H1 (cell line): Measurements from ENCODE around the gene AGR2. TPM values are rescaled to one million over a fixed set of nuclear protein-coding genes. Genes with fewer than 3 reads are reported as not detected.

ENCODE experiments used
- CTCF ChIA-PET: fragments of 300-600 bp; sonication (Branson Sonifier 250); formaldehyde crosslinking; loops from one replicate; lab custom pipeline; 2021; ENCODE audit not compliant: partially characterized antibody; lab: Charles Lee
- POLR2A ChIA-PET: fragments of 300-600 bp; sonication (Branson Sonifier 250); formaldehyde crosslinking; loops from one replicate; lab custom pipeline; 2021; ENCODE audit warnings: inconsistent platforms; ENCODE audit not compliant: partially characterized antibody; lab: Charles Lee
- DNase-seq, 2 experiments: peaks; one replicate each; pipeline versions ENCODE4 v3.0.0 to v3.0.0-alpha.2; 2010 to 2022; ENCODE audit warnings: low spot score in 2 of 2, low read depth in 1 of 2, mixed read lengths in 1 of 2
- FAIRE-seq: peaks from 2 replicates; lab custom pipeline; 2011; peaks lifted over from hg19 to GRCh38; lab: Jason Lieb, UNC
- H2AFZ ChIP-seq: 2 replicates; pipeline ENCODE4 v1.8.1; 2012; ENCODE audit warnings: low read length, inconsistent platforms
- H2AK5ac ChIP-seq: 2 replicates; pipeline ENCODE4 v1.6.1; 2013; ENCODE audit warnings: low read depth, low read length
- H2BK120ac ChIP-seq: replicated peaks from 2 replicates; pipeline ENCODE3; 2013; ENCODE audit warnings: low read depth, low read length, inconsistent platforms
- H2BK12ac ChIP-seq: 2 replicates; pipeline ENCODE4 v1.6.1; 2013; ENCODE audit warnings: low read depth, low read length
- H2BK15ac ChIP-seq: 2 replicates; pipeline ENCODE4 v1.6.1; 2013; ENCODE audit warnings: low read length
- H2BK20ac ChIP-seq: 2 replicates; pipeline ENCODE4 v1.6.1; 2013; ENCODE audit warnings: low read length
- H2BK5ac ChIP-seq: 2 replicates; pipeline ENCODE4 v1.6.1; 2013; ENCODE audit warnings: low read depth, low read length
- H3K14ac ChIP-seq: 2 replicates; pipeline ENCODE4 v1.6.1; 2013; ENCODE audit warnings: inconsistent platforms; ENCODE audit not compliant: insufficient read length
- H3K18ac ChIP-seq: 2 replicates; pipeline ENCODE4 v1.6.1; 2013; ENCODE audit warnings: low read length; ENCODE audit errors: extremely low read depth
- H3K23ac ChIP-seq: 2 replicates; pipeline ENCODE4 v1.6.1; 2013; ENCODE audit warnings: inconsistent platforms; ENCODE audit not compliant: insufficient read length
- H3K23me2 ChIP-seq: 2 replicates; pipeline ENCODE4 v1.6.1; 2013; ENCODE audit warnings: low read depth, low read length
- H3K27ac ChIP-seq: 2 replicates; pipeline ENCODE4 v1.6.1; 2011; ENCODE audit warnings: low read depth, low read length, inconsistent platforms
- H3K27me3 ChIP-seq, 4 experiments: replicated peaks in 1 of 4; 1 replicate in 1 of 4; 2 replicates in 3 of 4; pipeline versions ENCODE4 v1.6.1 to v1.8.1; 2011 to 2013; ENCODE audit warnings: low read length in 3 of 4, mild to moderate bottlenecking in 3 of 4, inconsistent platforms in 2 of 4, mixed read lengths in 2 of 4, moderate library complexity in 1 of 4; ENCODE audit not compliant: control insufficient read depth in 3 of 4, insufficient read depth in 3 of 4; ENCODE audit errors: extremely low read depth in 1 of 4
- H3K36me3 ChIP-seq, 4 experiments: 2 replicates each; pipeline versions ENCODE4 v1.6.1 to v1.8.1; 2011 to 2013; ENCODE audit warnings: mild to moderate bottlenecking in 4 of 4, low read length in 3 of 4, moderate library complexity in 2 of 4, control low read depth in 1 of 4, inconsistent platforms in 1 of 4; ENCODE audit not compliant: insufficient read depth in 4 of 4, control insufficient read depth in 2 of 4
- H3K4ac ChIP-seq: replicated peaks from 2 replicates; pipeline ENCODE3; 2013; ENCODE audit warnings: low read length, low read depth, mixed read lengths, inconsistent platforms; ENCODE audit not compliant: insufficient read length
- H3K4me1 ChIP-seq, 4 experiments: replicated peaks in 1 of 4; 1 replicate in 1 of 4; 2 replicates in 3 of 4; pipeline versions ENCODE4 v1.6.1 to v1.8.1; 2011 to 2013; ENCODE audit warnings: low read length in 3 of 4, inconsistent platforms in 2 of 4, mixed read lengths in 1 of 4; ENCODE audit not compliant: insufficient read depth in 4 of 4, control insufficient read depth in 3 of 4
- H3K4me2 ChIP-seq, 2 experiments: 2 replicates each; pipeline versions ENCODE4 v1.6.1 to v1.8.1; 2011 to 2013; ENCODE audit warnings: low read depth in 2 of 2, low read length in 2 of 2, control low read depth in 1 of 2, inconsistent platforms in 1 of 2, mild to moderate bottlenecking in 1 of 2; ENCODE audit not compliant: insufficient read depth in 1 of 2
- H3K4me3 ChIP-seq, 4 experiments: fragments of 200-600, 300-600 bp in 1 of 4; sonication (generic), shearing (Covaris generic), sonication (Bioruptor Twin) in 1 of 4; 2 replicates each; pipeline versions ENCODE4 v1.5.1 to v1.8.1; 2011 to 2016; ENCODE audit warnings: low read length in 4 of 4, low read depth in 3 of 4, control low read depth in 2 of 4, inconsistent platforms in 2 of 4, mild to moderate bottlenecking in 2 of 4, mixed read lengths in 1 of 4, moderate library complexity in 1 of 4; ENCODE audit not compliant: insufficient read depth in 2 of 4; ENCODE audit errors: extremely low read depth in 1 of 4
- H3K56ac ChIP-seq: replicated peaks from 2 replicates; pipeline ENCODE3; 2013; ENCODE audit warnings: low read depth, mild to moderate bottlenecking, mixed read lengths, low read length, inconsistent platforms; ENCODE audit not compliant: insufficient read length
- H3K79me1 ChIP-seq: 2 replicates; pipeline ENCODE4 v1.6.1; 2013; ENCODE audit warnings: low read depth, low read length, control low read depth
- H3K79me2 ChIP-seq, 2 experiments: 2 replicates each; pipeline versions ENCODE4 v1.6.1 to v1.8.1; 2012 to 2013; ENCODE audit warnings: low read length in 2 of 2, mild to moderate bottlenecking in 2 of 2, inconsistent platforms in 1 of 2; ENCODE audit not compliant: insufficient read depth in 2 of 2, control insufficient read depth in 1 of 2
- H3K9ac ChIP-seq, 4 experiments: replicated peaks in 1 of 4; 1 replicate in 1 of 4; 2 replicates in 3 of 4; pipeline versions ENCODE4 v1.6.1 to v1.8.1; 2011 to 2013; ENCODE audit warnings: low read depth in 3 of 4, low read length in 3 of 4, control low read depth in 2 of 4, mild to moderate bottlenecking in 2 of 4, moderate library complexity in 2 of 4, inconsistent platforms in 1 of 4; ENCODE audit errors: extremely low read depth in 1 of 4
- H3K9me3 ChIP-seq, 2 experiments: 2 replicates each; pipeline versions ENCODE4 v1.6.1 to v1.8.1; 2012 to 2013; ENCODE audit warnings: mild to moderate bottlenecking in 2 of 2, moderate library complexity in 2 of 2, control low read depth in 1 of 2, inconsistent platforms in 1 of 2, low read depth in 1 of 2, low read length in 1 of 2, mixed read lengths in 1 of 2; ENCODE audit not compliant: insufficient read depth in 2 of 2
- H4K20me1 ChIP-seq, 2 experiments: replicated peaks in 1 of 2; 2 replicates each; pipeline versions ENCODE3 to v1.8.1; 2011 to 2013; ENCODE audit warnings: inconsistent platforms in 2 of 2, low read length in 2 of 2, mild to moderate bottlenecking in 1 of 2; ENCODE audit not compliant: insufficient read depth in 2 of 2, control insufficient read depth in 1 of 2
- H4K5ac ChIP-seq: 2 replicates; pipeline ENCODE4 v1.6.1; 2013; ENCODE audit warnings: low read length, low read depth, mixed read lengths, inconsistent platforms; ENCODE audit not compliant: insufficient read length
- H4K8ac ChIP-seq: 2 replicates; pipeline ENCODE4 v1.8.0; 2013; ENCODE audit warnings: mild to moderate bottlenecking, moderate library complexity, low read length, inconsistent platforms; ENCODE audit not compliant: insufficient read depth; ENCODE audit errors: extremely low read depth
- H4K91ac ChIP-seq: replicated peaks from 2 replicates; pipeline ENCODE3; 2013; ENCODE audit warnings: low read length, mixed read lengths, inconsistent platforms; ENCODE audit not compliant: insufficient read length
- BACH1 ChIP-seq: IDR thresholded peaks from 2 replicates; pipeline ENCODE4 v1.6.1; 2012; ENCODE audit warnings: low read length, improper control_type of control experiment
- CTBP2 ChIP-seq: IDR thresholded peaks from 2 replicates; pipeline ENCODE4 v1.7.0; 2011; ENCODE audit warnings: borderline replicate concordance, mild to moderate bottlenecking, moderate library complexity, mixed read lengths, low read length; ENCODE audit not compliant: insufficient read depth, insufficient read length
- E2F6 ChIP-seq: IDR thresholded peaks from 2 replicates; pipeline ENCODE4 v1.6.1; 2012; ENCODE audit warnings: inconsistent platforms
- EP300 ChIP-seq, 2 experiments: IDR thresholded peaks; 1 replicate in 1 of 2; 2 replicates in 1 of 2; pipeline ENCODE4 v1.6.1; 2011 to 2012; ENCODE audit warnings: low read depth in 2 of 2, low read length in 2 of 2, mild to moderate bottlenecking in 2 of 2, borderline replicate concordance in 1 of 2, inconsistent platforms in 1 of 2, moderate library complexity in 1 of 2
- GABPA ChIP-seq: IDR thresholded peaks from 2 replicates; pipeline ENCODE4 v1.6.1; 2011; ENCODE audit warnings: mild to moderate bottlenecking, low read length, moderate library complexity, borderline replicate concordance; ENCODE audit not compliant: insufficient read depth
- KDM4A ChIP-seq: IDR thresholded peaks from one replicate; pipeline ENCODE4 v1.7.1; 2012; ENCODE audit warnings: low read depth, mild to moderate bottlenecking, moderate library complexity, low read length, inconsistent platforms; ENCODE audit not compliant: severe bottlenecking
- KDM5A ChIP-seq: fragments of 200-600 bp; IDR thresholded peaks from 2 replicates; pipeline ENCODE4 v1.7.1; 2012; ENCODE audit warnings: mild to moderate bottlenecking, low read length, inconsistent platforms, mixed read lengths
- NRF1 ChIP-seq: IDR thresholded peaks from 2 replicates; pipeline ENCODE4 v1.6.1; 2011; ENCODE audit warnings: mild to moderate bottlenecking, low read depth, low read length, improper control_type of control experiment
- RAD21 ChIP-seq, 2 experiments: IDR thresholded peaks in 1 of 2; conservative IDR thresholded peaks in 1 of 2; 2 replicates each; pipeline ENCODE4 v1.6.1; 2011; ENCODE audit warnings: low read depth in 2 of 2, low read length in 2 of 2, improper control_type of control experiment in 1 of 2, inconsistent platforms in 1 of 2, mild to moderate bottlenecking in 1 of 2, moderate library complexity in 1 of 2
- RFX5 ChIP-seq: IDR thresholded peaks from 2 replicates; pipeline ENCODE4 v1.6.1; 2011; ENCODE audit warnings: low read depth, low read length, improper control_type of control experiment, borderline replicate concordance
- RNF2 ChIP-seq: fragments of 200-900, 300-1000 bp; sonication (generic); IDR thresholded peaks from 2 replicates; pipeline ENCODE4 v1.7.1; 2016; ENCODE audit warnings: borderline replicate concordance, low read depth, mild to moderate bottlenecking, antibody characterized with exemption, low read length; ENCODE audit not compliant: poor library complexity, severe bottlenecking; ENCODE audit errors: missing control alignments
- TAF1 ChIP-seq: IDR thresholded peaks from 2 replicates; pipeline ENCODE4 v1.6.1; 2011; ENCODE audit warnings: mild to moderate bottlenecking, low read depth, low read length
- WGBS, 2 experiments: shearing (Covaris generic) in 1 of 2; methylation state at CpG; one replicate each; pipeline versions ENCODE4 v1.1.6 to v1.1.7; 2013 to 2015; ENCODE audit warnings: low lambda C conversion rate in 2 of 2, mixed read lengths in 2 of 2, inconsistent platforms in 1 of 2, low coverage in 1 of 2, missing lambda C conversion rate in 1 of 2; ENCODE audit not compliant: insufficient replicate concordance in 2 of 2, insufficient coverage in 1 of 2, insufficient read length in 1 of 2; ENCODE audit errors: extremely low coverage in 1 of 2, missing lambda C conversion rate in 1 of 2; 5-methylcytosine and 5-hydroxymethylcytosine counted together
- polyA plus RNA-seq, 7 experiments: library from polyadenylated mRNA; depleted of rRNA in 3 of 7; stranded (reverse) in 5 of 7; unstranded in 2 of 7; fragments of >200 nt in 5 of 7; fragments of 200-250 nt in 2 of 7; gene quantifications; 1 replicate in 5 of 7; 2 replicates in 1 of 7; 4 replicates in 1 of 7; pipeline versions ENCODE4 v1.2.1 to v1.2.3, GENCODE V29; 2011 to 2013; ENCODE audit warnings: missing spikeins in 2 of 7, mixed read lengths in 2 of 7
- total RNA-seq: library from RNA; stranded (reverse); fragmentation: NEBNext Ultra II Directional; extraction: Animal tissue kit (Norgen Biotek cat#: 25700); gene quantifications from 2 replicates; pipeline ENCODE4 v1.2.1, GENCODE V29; 2021

Gene AGR2
- total and polyA plus RNA-seq, 2 of the 8 experiments (the other 6 are each of a cell fraction or from before 2014, with no cell fraction given), result not detected

GRCh38 chr7:16822029-16822428 lies 17.2 kb upstream of the AGR2 start:
- Histone ChIP-seq H3K27me3 (no peaks in the 10 kb centered on the region), H2AK5ac (no peak overlapping the region), H2BK20ac (no peak overlapping the region), H3K4me1 (no peaks in the 10 kb centered on the region), H3K4ac (no peak overlapping the region), H3K14ac (no peak overlapping the region), H3K23me2 (no peaks in the 10 kb centered on the region), H3K56ac (no peak overlapping the region), H4K91ac (no peak overlapping the region), H3K79me2 (no peaks in the 10 kb centered on the region), H2BK120ac (no peak overlapping the region), H4K20me1 (no peaks in the 10 kb centered on the region), H3K4me2 (no peak overlapping the region), H3K27ac (no peak overlapping the region), H3K79me1 (no peaks in the 10 kb centered on the region), H4K8ac (no peak overlapping the region), H3K18ac (no peak overlapping the region), H2BK15ac (no peak overlapping the region), H3K9ac (no peak overlapping the region), H2AFZ (no peak overlapping the region), H3K9me3 (no peaks in the 10 kb centered on the region), H3K36me3 (no peaks in the 10 kb centered on the region), H3K23ac (no peak overlapping the region), H2BK5ac (no peak overlapping the region), H4K5ac (no peak overlapping the region), H2BK12ac (no peak overlapping the region), H3K4me3 (no peak overlapping the region)
- DNase-seq (no peak), FAIRE-seq (no peak)
- 77% methylated on average over 3 of the region's 3 CpGs; no CpG with 5 or more reads in 1 of the 2 experiments for whole genome bisulfite sequencing, 2 experiments
- ChIA-PET CTCF (interaction anchor here (1.1 kb wide), 1 partner anchor 729 kb away, joined by 3 read pairs; no protein-coding TSS in a partner anchor), POLR2A (no interaction called here)
- no peak for TF ChIP-seq CTBP2
- TF ChIP-seq E2F6, result no peak
- no peak for TF ChIP-seq BACH1
- TF ChIP-seq RAD21 (IDR thresholded peaks at IDR 0.05 in 1 of 2, conservative IDR thresholded peaks at IDR 0.05 in 1 of 2; ENCODE audit: low read depth in 2 of 2, low read length in 2 of 2), result no peak
- TF ChIP-seq NRF1, result no peak
- TF ChIP-seq TAF1, result no peak
- no peak for TF ChIP-seq GABPA
- no peak for TF ChIP-seq KDM5A
- no peak for TF ChIP-seq EP300 (IDR thresholded peaks at IDR 0.05; ENCODE audit: borderline replicate concordance in 1 of 2, low read depth in 2 of 2, low read length in 2 of 2)
- no peak for TF ChIP-seq KDM4A
- TF ChIP-seq RFX5, result no peak
- TF ChIP-seq RNF2, result no peak
